Endothelial cell of coronary artery (primary cell): Measurements from ENCODE around the gene RELA. TPM values are rescaled to one million over a fixed set of nuclear protein-coding genes. Genes with fewer than 3 reads are reported as not detected.

Experiments
- total RNA-seq: library from RNA; depleted of rRNA; stranded (reverse); fragments of >200 nt; gene quantifications from 2 replicates; pipeline ENCODE4 v1.2.3, GENCODE V29; 2014

RELA gene
- total RNA-seq, result 16.1 and 26.0 TPM in 2 replicates

DNA sequence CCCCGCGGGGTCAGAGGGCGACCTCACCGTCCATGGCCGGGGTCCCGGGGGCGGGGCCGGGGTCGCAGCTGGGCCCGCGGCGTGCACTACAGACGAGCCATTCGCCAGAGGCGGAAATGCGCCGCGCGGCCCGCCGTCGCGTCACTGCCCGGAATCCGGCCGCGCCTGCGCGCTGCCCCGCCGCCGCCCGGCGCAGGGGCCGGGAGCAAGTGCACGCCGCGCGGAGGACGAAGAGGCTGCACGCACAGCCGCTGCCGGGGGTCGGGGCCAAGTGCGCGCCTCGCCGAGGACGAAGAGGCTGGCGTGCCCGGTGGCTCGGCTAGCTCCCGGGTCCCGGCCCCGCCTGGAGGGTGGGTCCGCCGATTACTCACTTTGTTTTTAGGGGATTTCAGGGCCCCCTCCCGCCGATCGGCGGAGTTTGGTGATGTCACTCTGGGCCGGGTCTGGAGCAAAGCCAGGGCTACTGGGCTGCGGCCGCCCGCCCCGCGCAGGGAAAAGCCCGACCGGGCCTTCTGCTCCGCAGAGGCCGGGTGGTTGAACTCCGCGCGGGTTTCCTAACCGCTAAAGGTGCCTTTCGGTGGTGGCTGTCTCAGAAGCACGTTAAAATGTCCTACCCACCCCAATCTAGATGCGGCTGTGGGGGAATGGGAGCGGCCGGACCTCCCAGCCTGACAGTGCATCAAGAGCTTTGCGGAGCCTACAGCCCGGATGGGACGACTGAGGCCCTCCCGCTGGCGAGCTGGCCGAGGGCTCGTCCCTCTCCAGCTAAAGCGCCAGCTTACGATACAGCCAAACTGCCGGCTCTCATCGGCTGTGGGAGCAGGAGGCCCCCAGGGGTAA, at the start of gene RELA:
RELA (minus strand) TSS at position 118 of the 840 bp plus-strand sequence; CDS start at position 34, 84 bp downstream.

DNA sequence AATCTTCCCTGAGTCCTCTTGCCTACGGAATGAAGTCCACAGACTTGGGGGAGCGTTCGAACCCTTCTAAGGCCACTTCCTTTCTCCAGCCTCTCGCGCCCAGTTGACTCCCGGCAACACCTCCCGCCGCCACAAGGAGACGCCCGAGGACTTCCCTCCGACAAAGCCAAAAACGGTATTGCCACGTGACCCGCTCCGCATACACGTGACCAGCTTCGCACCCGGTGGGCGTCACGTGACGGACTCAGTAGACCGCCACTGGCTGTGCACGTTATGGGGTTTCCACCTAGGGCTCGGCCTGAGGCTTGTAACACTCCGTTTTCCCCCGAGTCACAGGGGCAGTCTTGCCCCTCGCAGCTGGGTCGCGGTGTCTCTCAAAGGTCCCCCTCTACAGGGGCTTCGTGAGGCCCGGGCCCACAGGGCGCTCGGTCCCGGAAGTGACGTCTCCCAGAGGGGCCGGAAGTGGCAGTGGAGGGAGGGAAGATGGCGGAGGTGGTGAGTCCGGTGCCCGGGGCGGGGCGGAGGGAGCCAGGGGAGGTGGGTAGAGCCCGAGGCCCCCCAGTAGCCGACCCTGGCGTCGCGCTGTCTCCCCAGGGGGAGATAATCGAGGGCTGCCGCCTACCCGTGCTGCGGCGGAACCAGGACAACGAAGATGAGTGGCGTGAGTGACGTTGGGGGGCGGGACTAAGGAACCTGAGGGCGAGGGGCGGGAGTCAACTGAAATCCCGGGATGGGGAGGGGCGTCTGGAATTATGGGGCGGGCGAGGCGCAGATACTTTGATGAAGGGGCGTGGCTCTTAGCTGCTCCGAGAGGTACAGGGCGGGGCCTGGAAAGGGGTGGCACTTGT, 49.3 kb upstream of the RELA start, which contains the start of gene KAT5:
KAT5 (plus strand) TSS at position 468 of the 848 bp plus-strand sequence; CDS start at position 484, 16 bp downstream.

DNA sequence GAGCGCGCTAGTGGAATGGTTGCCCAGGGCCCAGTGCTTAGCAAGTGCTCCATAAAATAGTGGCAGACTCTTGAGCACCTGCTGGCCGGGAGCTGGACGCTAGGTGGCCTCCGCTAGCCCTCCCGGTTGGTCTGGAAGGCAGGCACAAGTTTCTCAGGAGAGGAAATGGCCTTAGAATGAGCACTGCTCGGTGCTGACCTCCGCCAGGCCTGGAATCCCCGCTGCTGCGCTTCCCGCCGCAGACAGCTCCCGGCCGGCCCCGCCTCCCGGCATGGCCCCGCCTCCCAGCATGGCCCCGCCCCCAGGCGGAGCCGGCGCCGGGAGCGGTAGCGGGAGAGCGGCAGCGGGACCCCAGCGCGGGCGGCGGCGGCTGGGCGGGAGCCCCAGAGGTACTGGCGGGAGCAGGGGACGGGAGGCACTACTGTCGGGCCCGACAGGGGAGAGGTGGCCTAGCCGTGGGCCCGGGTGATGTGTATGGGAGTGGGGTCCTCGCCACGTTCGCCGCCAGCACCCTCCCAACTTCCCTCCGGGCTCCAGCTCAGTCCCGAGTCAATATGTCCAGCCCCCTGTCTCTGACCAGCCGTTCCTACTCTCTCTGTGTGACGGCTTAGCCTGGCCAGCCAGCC, 24.8 kb downstream of the RELA start, which contains the start of gene SIPA1:
SIPA1 (plus strand) TSS at position 308 of the 626 bp plus-strand sequence. CDS start 2,821 bp downstream, outside the sequence.

DNA sequence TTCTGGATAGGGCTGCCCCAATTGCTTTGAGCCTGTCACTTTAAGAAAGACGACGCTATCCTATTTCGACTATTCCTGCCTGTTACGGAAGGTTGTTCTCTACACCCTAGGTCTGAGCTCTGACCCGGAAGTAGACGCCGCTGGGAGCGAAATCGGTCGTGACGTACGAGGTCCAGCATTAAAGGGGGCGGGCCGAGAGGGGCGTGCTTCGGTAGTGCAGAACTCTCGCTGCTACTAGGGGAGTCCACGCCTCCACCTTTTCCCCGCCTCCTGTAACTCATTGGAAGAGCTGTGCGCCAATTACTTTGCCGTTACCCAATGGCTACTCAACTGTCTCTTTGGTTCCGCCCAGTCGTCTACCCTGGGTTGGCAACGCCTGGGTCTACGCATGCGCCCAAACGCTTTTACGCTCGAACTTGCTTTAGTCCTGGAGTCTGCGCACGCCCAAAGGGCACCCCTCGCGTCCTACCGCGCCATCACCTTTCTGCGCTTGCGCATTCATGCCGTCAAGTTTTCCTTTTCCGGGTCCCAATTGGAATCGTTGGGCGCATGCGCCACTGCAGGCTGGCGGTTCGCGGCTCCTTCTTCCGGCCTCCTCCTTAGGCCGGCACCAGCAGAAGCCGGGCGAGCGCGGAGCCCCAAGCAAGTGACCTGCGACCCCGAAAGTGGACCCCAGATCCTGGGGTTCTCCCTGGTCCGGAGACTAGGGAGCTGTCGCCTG, 47.3 kb downstream of the RELA start, which contains the start of gene PCNX3:
PCNX3 (plus strand) TSS at position 548 of the 721 bp plus-strand sequence. CDS start 536 bp downstream, outside the sequence.

Other genes with a start within 250 kb of the RELA start
- gene NEAT1, start 240.1 kb downstream of the RELA start, total RNA-seq, result 78.3 and 264 TPM in 2 replicates
- 3,896 and 9,461 TPM in 2 replicates for gene MALAT1, start 163.9 kb downstream of the RELA start, total RNA-seq
- gene SCYL1, start 137.8 kb downstream of the RELA start, total RNA-seq, result 64.0 and 70.9 TPM in 2 replicates
- 22.0 and 64.9 TPM in 2 replicates for gene LTBP3, start 104.6 kb downstream of the RELA start, total RNA-seq
- gene ZNRD2, start 92.4 kb downstream of the RELA start, total RNA-seq, result 46.6 and 57.7 TPM in 2 replicates
- 17.2 and 22.1 TPM in 2 replicates for gene FAM89B, start 90.4 kb downstream of the RELA start, total RNA-seq
- gene EHBP1L1, start 86.9 kb downstream of the RELA start, total RNA-seq, result 27.8 and 58.7 TPM in 2 replicates
- 0.18 and 0.47 TPM in 2 replicates for gene KCNK7, start 67.1 kb downstream of the RELA start, total RNA-seq
- 76.3 and 82.1 TPM in 2 replicates for gene MAP3K11, start 48.7 kb downstream of the RELA start, total RNA-seq
- 12.2 and 17.9 TPM in 2 replicates for gene PCNX3, start 47.1 kb downstream of the RELA start, total RNA-seq
- gene SIPA1, start 24.8 kb downstream of the RELA start, total RNA-seq, result 44.3 and 58.9 TPM in 2 replicates
- 37.5 and 39.5 TPM in 2 replicates for gene KAT5, start 49.3 kb upstream of the RELA start, total RNA-seq
- 47.5 and 48.0 TPM in 2 replicates for gene RNASEH2C, start 57.9 kb upstream of the RELA start, total RNA-seq
- 5.5 and 8.0 TPM in 2 replicates for gene AP5B1, start 118.1 kb upstream of the RELA start, total RNA-seq
- not detected in 2 replicates for gene OVOL1, start 124.1 kb upstream of the RELA start, total RNA-seq
- 0.36 and 0.38 TPM in 2 replicates for gene SNX32, start 171.0 kb upstream of the RELA start, total RNA-seq
- gene CFL1, start 195.3 kb upstream of the RELA start, total RNA-seq, result 1,607 and 1,727 TPM in 2 replicates
- gene MUS81, start 197.5 kb upstream of the RELA start, total RNA-seq, result 43.1 and 58.9 TPM in 2 replicates
- gene EFEMP2, start 209.9 kb upstream of the RELA start, total RNA-seq, result 31.4 and 48.0 TPM in 2 replicates
- gene CTSW, start 216.9 kb upstream of the RELA start, total RNA-seq, result not detected in 2 replicates
- 156 and 220 TPM in 2 replicates for gene FIBP, start 225.6 kb upstream of the RELA start, total RNA-seq
- gene CCDC85B, start 227.8 kb upstream of the RELA start, total RNA-seq, result 83.5 and 102 TPM in 2 replicates
- gene FOSL1, start 237.5 kb upstream of the RELA start, total RNA-seq, result 7.4 and 10.2 TPM in 2 replicates